PC-9 (cell line): Measurements from ENCODE around the gene CCNY. TPM values are rescaled to one million over a fixed set of nuclear protein-coding genes. Genes with fewer than 3 reads are reported as not detected.

Experiments used
- BruUV-seq: library from RNA; stranded (reverse); fragments of 400-500 nt; replicated peaks from 2 replicates; lab custom pipeline; 2021; lab: Mats Ljungman, UMichigan
- CTCF ChIA-PET: fragments of 300-600 bp; sonication (Branson Sonifier 250); formaldehyde crosslinking; loops from one replicate; lab custom pipeline; 2022; ENCODE audit warnings: antibody characterized with exemption; lab: Charles Lee
- POLR2A ChIA-PET: fragments of 300-600 bp; sonication (Branson Sonifier 250); formaldehyde crosslinking; loops from one replicate; lab custom pipeline; 2022; ENCODE audit warnings: antibody characterized with exemption; ENCODE audit not compliant: unreplicated experiment; lab: Charles Lee
- DNase-seq, 2 experiments: peaks; one replicate each; pipeline versions ENCODE4 v3.0.0 to v3.0.0-alpha.2; 2015 to 2022; ENCODE audit warnings: mixed read lengths in 1 of 2
- H2AFZ ChIP-seq: fragments of 200-600 bp; sonication (generic); 2 replicates; pipeline ENCODE4 v1.8.1; 2017; ENCODE audit warnings: antibody characterized with exemption
- H3F3A ChIP-seq: fragments of 200-600 bp; sonication (generic); 2 replicates; pipeline ENCODE4 v1.8.1; 2017; ENCODE audit warnings: antibody characterized with exemption, mild to moderate bottlenecking, low read depth; ENCODE audit not compliant: insufficient read depth
- H3K27ac ChIP-seq: fragments of 200-600 bp; sonication (generic); 2 replicates; pipeline ENCODE4 v1.6.1; 2016; ENCODE audit warnings: mixed run types
- H3K27me3 ChIP-seq: fragments of 200-600 bp; sonication (generic); 2 replicates; pipeline ENCODE4 v1.6.1; 2016; ENCODE audit warnings: low read depth, mixed run types; ENCODE audit not compliant: insufficient read depth
- H3K36me3 ChIP-seq: fragments of 200-600 bp; sonication (generic); 2 replicates; pipeline ENCODE4 v1.6.1; 2016; ENCODE audit warnings: low read depth, mixed run types
- H3K4me1 ChIP-seq: fragments of 200-600 bp; sonication (generic); replicated peaks from 2 replicates; pipeline ENCODE4 v1.6.1; 2016; ENCODE audit warnings: mixed run types; ENCODE audit not compliant: insufficient read depth
- H3K4me2 ChIP-seq: fragments of 200-600 bp; sonication (generic); 2 replicates; pipeline ENCODE4 v1.6.1; 2017; ENCODE audit warnings: mixed run types
- H3K4me3 ChIP-seq: fragments of 200-600 bp; sonication (generic); 2 replicates; pipeline ENCODE4 v1.6.1; 2016; ENCODE audit warnings: mixed run types
- H3K79me2 ChIP-seq: fragments of 200-600 bp; sonication (generic); 2 replicates; pipeline ENCODE4 v1.6.1; 2017; ENCODE audit warnings: low read depth, mixed run types
- H3K9me2 ChIP-seq: fragments of 200-600 bp; sonication (generic); 2 replicates; pipeline ENCODE4 v1.8.1; 2017; ENCODE audit warnings: mild to moderate bottlenecking; ENCODE audit not compliant: insufficient read depth
- H3K9me3 ChIP-seq: fragments of 200-600 bp; sonication (generic); 2 replicates; pipeline ENCODE4 v1.8.1; 2016; ENCODE audit warnings: low read depth; ENCODE audit not compliant: insufficient read depth
- H4K20me1 ChIP-seq: fragments of 200-600 bp; sonication (generic); 2 replicates; pipeline ENCODE4 v1.8.1; 2017; ENCODE audit not compliant: insufficient read depth
- CTCF ChIP-seq: fragments of 200-600 bp; sonication (generic); conservative IDR thresholded peaks from 2 replicates; pipeline ENCODE4 v1.6.1; 2017; ENCODE audit warnings: mixed run types, antibody characterized with exemption, mild to moderate bottlenecking, moderate library complexity
- EZH2 ChIP-seq: fragments of 200-600 bp; sonication (generic); IDR thresholded peaks from 2 replicates; pipeline ENCODE4 v1.8.0; 2017; ENCODE audit warnings: antibody characterized with exemption, low read depth
- intact Hi-C: fragments of 100-400 bp; cut with micrococcal nuclease; formaldehyde crosslinking; loops from one replicate; pipeline ENCODE4 v1.10.0; 2022; ENCODE audit not compliant: unreplicated experiment
- total RNA-seq: library from RNA; stranded (reverse); gene quantifications from 2 replicates; pipeline ENCODE4 v1.2.3, GENCODE V29; 2021

CCNY gene
- total RNA-seq, 1 experiment from 2014 or later: 69.5 TPM

GRCh38 chr10:35359873-35360272, 23.6 kb downstream of the CCNY start:
- CTCF ChIA-PET: no interaction called here
- Histone ChIP-seq H3K9me2 (no peaks in the 10 kb centered on the region), H3K4me3 (no peak overlapping the region), H3F3A (no peaks in the 10 kb centered on the region), H4K20me1 (peaks cover 24% of the 10 kb centered on the region), H3K4me1 (no peaks in the 10 kb centered on the region), H3K36me3 (no peaks in the 10 kb centered on the region), H3K9me3 (no peaks in the 10 kb centered on the region), H3K4me2 (no peak overlapping the region), H2AFZ (no peak overlapping the region), H3K79me2 (peaks cover 38% of the 10 kb centered on the region), H3K27me3 (no peaks in the 10 kb centered on the region), H3K27ac (no peak overlapping the region)
- BruUV-seq: no TSS peak
- no peak for DNase-seq
- intact Hi-C loops: no loop called here
- TF ChIP-seq EZH2 (no peak), CTCF (no peak)
- POLR2A ChIA-PET: no interaction called here

GRCh38 chr10:35362701-35363350, 26.5 kb downstream of the CCNY start:
- H3K4me1 ChIP-seq: no peaks in the 10 kb centered on the region
- peaks cover 18% of the 10 kb centered on the region; the same call in 1 of the 2 replicates for H4K20me1 ChIP-seq
- H2AFZ ChIP-seq: no peak overlapping the region
- no peaks in the 10 kb centered on the region for H3F3A ChIP-seq
- H3K4me3 ChIP-seq: no peak overlapping the region
- ChIA-PET POLR2A (no interaction called here), CTCF (no interaction called here)
- no peaks in the 10 kb centered on the region for H3K27me3 ChIP-seq
- no peaks in the 10 kb centered on the region for H3K9me3 ChIP-seq
- no peak for DNase-seq
- no peak overlapping the region for H3K27ac ChIP-seq
- H3K36me3 ChIP-seq: no peaks in the 10 kb centered on the region
- peaks cover 51% of the 10 kb centered on the region for H3K79me2 ChIP-seq
- H3K9me2 ChIP-seq: no peaks in the 10 kb centered on the region
- no peak for TF ChIP-seq EZH2
- no peak for TF ChIP-seq CTCF
- H3K4me2 ChIP-seq: no peak overlapping the region
- intact Hi-C loops: no loop called here
- BruUV-seq: no TSS peak

GRCh38 chr10:35363587-35363986, 27.3 kb downstream of the CCNY start:
- BruUV-seq: no TSS peak
- intact Hi-C loops: no loop called here
- H3K4me3 ChIP-seq: no peak overlapping the region
- H3K36me3 ChIP-seq: no peaks in the 10 kb centered on the region
- no peak overlapping the region for H3K4me2 ChIP-seq
- no peaks in the 10 kb centered on the region for H3K27me3 ChIP-seq
- H4K20me1 ChIP-seq: peaks cover 14% of the 10 kb centered on the region; the same call in 1 of the 2 replicates
- DNase-seq: no peak
- ChIA-PET POLR2A (interaction anchor here (0.6 kb wide), 1 partner anchor 657 kb away, joined by 3 read pairs; no protein-coding TSS in a partner anchor), CTCF (no interaction called here)
- no peak overlapping the region for H3K27ac ChIP-seq
- H3K4me1 ChIP-seq: no peaks in the 10 kb centered on the region
- TF ChIP-seq CTCF: no peak
- no peak for TF ChIP-seq EZH2
- H2AFZ ChIP-seq: no peak overlapping the region
- H3K79me2 ChIP-seq: peaks cover 46% of the 10 kb centered on the region
- no peaks in the 10 kb centered on the region for H3K9me3 ChIP-seq
- no peaks in the 10 kb centered on the region for H3K9me2 ChIP-seq
- no peaks in the 10 kb centered on the region for H3F3A ChIP-seq
